ENCODE measurements around the gene CTSL.

DNA sequence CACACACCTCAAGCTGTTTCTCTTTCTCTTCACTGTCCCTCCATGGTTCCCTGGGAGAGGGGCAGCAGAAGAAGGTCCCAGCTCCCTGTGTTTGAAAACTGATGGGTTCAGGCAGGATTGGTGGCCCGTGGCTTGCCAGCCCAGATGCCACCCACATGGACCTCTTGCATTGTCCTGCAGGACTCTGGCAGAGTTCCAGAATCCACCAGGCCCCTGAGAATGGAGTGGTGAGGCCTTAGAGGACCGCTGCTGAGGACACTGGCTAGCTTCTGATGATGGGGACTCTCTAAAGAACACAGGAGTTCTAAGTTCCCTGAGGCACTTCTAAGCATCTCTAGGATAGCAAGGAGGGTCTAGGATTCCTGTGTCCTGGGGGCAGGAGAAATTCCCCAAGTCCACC lies 24.8 kb downstream of the CTSL start:
- TF ChIP-seq, protein P1, sequence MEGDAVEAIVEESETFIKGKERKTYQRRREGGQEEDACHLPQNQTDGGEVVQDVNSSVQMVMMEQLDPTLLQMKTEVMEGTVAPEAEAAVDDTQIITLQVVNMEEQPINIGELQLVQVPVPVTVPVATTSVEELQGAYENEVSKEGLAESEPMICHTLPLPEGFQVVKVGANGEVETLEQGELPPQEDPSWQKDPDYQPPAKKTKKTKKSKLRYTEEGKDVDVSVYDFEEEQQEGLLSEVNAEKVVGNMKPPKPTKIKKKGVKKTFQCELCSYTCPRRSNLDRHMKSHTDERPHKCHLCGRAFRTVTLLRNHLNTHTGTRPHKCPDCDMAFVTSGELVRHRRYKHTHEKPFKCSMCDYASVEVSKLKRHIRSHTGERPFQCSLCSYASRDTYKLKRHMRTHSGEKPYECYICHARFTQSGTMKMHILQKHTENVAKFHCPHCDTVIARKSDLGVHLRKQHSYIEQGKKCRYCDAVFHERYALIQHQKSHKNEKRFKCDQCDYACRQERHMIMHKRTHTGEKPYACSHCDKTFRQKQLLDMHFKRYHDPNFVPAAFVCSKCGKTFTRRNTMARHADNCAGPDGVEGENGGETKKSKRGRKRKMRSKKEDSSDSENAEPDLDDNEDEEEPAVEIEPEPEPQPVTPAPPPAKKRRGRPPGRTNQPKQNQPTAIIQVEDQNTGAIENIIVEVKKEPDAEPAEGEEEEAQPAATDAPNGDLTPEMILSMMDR (IDR thresholded peaks at IDR 0.05): no peak
- no peak for TF ChIP-seq ZFX (IDR thresholded peaks at IDR 0.05; ENCODE audit: borderline replicate concordance)

Measured in 22Rv1 (cell line).